Epithelial cell of esophagus (primary cell): ENCODE data around the gene HPCAL1.

Experiments
- DNase-seq: peaks from one replicate; pipeline ENCODE4 v3.0.0; 2010; ENCODE audit warnings: low read depth
- H3K4me3 ChIP-seq: 2 replicates; pipeline ENCODE4 v1.5.1; 2011; ENCODE audit warnings: mild to moderate bottlenecking, low read length, control low read depth
- CTCF ChIP-seq: IDR thresholded peaks from 2 replicates; pipeline ENCODE4 v1.5.1; 2011; ENCODE audit warnings: low read depth, mild to moderate bottlenecking, low read length, control low read depth, inconsistent platforms; ENCODE audit not compliant: insufficient read depth; ENCODE audit errors: missing control alignments

The HPCAL1 gene

GRCh38 chr2:10325278-10326145, 22.8 kb downstream of the HPCAL1 start:
- no peak overlapping the region for H3K4me3 ChIP-seq
- DNase-seq: no peak
- TF ChIP-seq CTCF: no peak

- H3K4me3 ChIP-seq: no peak overlapping the region
- no peak for TF ChIP-seq CTCF
- DNase-seq: no peak
Measured at GRCh38 chr2:10326151-10326616, 23.5 kb downstream of the HPCAL1 start.

- H3K4me3 ChIP-seq: no peak overlapping the region
- DNase-seq: no peak
- no peak for TF ChIP-seq CTCF
Measured at GRCh38 chr2:10326707-10327594, 24.2 kb downstream of the HPCAL1 start.

- TF ChIP-seq CTCF: no peak
- H3K4me3 ChIP-seq: no peak overlapping the region
- DNase-seq: no peak
Measured at GRCh38 chr2:10327896-10328669, 25.4 kb downstream of the HPCAL1 start.

GRCh38 chr2:10328670-10329579, 26.2 kb downstream of the HPCAL1 start:
- no peak for TF ChIP-seq CTCF
- no peak for DNase-seq
- H3K4me3 ChIP-seq: no peak overlapping the region

GRCh38 chr2:10329580-10329879, 26.8 kb downstream of the HPCAL1 start:
- no peak for DNase-seq
- TF ChIP-seq CTCF: no peak
- H3K4me3 ChIP-seq: no peak overlapping the region
